ENCODE measurements around the gene HLF. TPM values are rescaled to one million over a fixed set of nuclear protein-coding genes. Genes with fewer than 3 reads are reported as not detected.

Gene HLF
- total and polyA plus RNA-seq, 4 donors = 2.0 to 12.4 (median 8.8) TPM

DNA sequence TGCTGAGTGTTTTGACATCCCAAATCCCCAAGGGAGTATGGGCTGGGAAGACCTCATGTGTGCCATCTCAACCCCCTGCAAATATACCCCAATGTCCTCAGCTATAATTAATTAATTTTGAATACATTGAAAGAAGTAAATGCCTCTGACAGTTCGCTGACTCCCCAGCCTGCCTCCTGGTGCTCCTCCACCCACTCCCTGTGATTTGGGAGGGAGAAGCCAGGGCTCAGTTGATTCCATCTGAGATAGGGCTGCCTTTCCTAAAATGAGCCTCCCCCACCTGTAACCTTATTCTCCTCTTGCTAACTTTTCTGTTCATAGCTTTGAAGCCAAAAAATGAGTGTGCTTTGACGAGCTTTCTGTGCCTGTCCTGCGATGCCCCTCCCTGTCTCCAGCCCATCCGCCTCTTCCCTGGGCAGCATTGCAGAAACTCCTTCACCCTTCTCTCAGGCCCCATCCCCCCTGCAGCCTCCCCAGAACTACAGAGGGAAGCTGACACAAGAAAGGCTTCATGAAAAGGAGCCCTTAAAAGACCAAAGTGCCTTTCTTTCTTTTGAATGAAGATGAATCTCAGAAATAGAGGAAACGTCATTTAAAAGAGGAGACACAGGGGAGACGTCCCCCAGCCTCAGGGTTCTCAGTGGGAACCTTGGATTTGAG, 70.3 kb downstream of the HLF start:
- 84 to 92% methylated on average over 6 of the region's 6 CpGs for WGBS, 2 donors
- Histone ChIP-seq H3K27me3 (ENCODE audit: control insufficient read depth in 1 of 2, insufficient read depth in 2 of 2, low read length in 1 of 2) (no peaks in the 10 kb centered on the region), H3K9me3 (ENCODE audit: control insufficient read depth, low read length) (no peaks in the 10 kb centered on the region), H3K4me1 (ENCODE audit: control insufficient read depth in 1 of 2, insufficient read depth in 2 of 2, low read length in 2 of 2) (no peaks in the 10 kb centered on the region), H3K4me3 (ENCODE audit: low read length in 2 of 2) (no peak overlapping the region), H3K36me3 (ENCODE audit: control insufficient read depth in 1 of 2, insufficient read depth in 2 of 2, low read length in 1 of 2) (no peaks in the 10 kb centered on the region), H3K27ac (ENCODE audit: low read depth in 1 of 2, low read length in 2 of 2) (no peak overlapping the region)
- intact Hi-C loops (cut with DNase I) = no loop called here
- no peak for ATAC-seq (ENCODE audit: low FRiP score)
- no peak for DNase-seq

DNA sequence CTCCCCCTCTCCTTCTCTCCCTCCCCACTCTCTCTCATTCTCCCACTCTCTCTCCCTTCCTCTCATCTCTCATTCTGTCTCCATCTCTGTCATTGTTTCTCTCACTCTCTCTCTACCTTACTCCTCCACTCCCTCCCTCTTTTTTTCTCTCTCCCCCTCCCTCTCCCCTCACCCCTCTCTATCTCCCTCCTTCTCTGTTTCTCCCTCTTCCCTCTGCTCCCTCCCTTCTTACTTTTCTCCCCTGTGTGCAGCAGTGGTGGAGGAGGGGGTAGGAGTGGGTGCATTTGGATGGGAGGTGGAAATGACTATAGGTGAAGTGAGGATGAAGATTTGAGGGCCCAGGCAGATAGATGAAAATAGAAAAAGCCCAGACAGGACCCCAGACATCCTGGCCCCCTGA, 70.9 kb downstream of the HLF start:
- no peak for ATAC-seq (ENCODE audit: low FRiP score)
- intact Hi-C loops (cut with DNase I) = no loop called here
- H3K27ac ChIP-seq (ENCODE audit: low read depth in 1 of 2, low read length in 2 of 2) = no peak overlapping the region
- H3K4me3 ChIP-seq (ENCODE audit: low read length in 2 of 2) = no peak overlapping the region
- H3K4me1 ChIP-seq (ENCODE audit: control insufficient read depth in 1 of 2, insufficient read depth in 2 of 2, low read length in 2 of 2) = no peaks in the 10 kb centered on the region
- H3K36me3 ChIP-seq (ENCODE audit: control insufficient read depth in 1 of 2, insufficient read depth in 2 of 2, low read length in 1 of 2) = no peaks in the 10 kb centered on the region
- H3K9me3 ChIP-seq (ENCODE audit: control insufficient read depth, low read length) = no peaks in the 10 kb centered on the region
- no peak for DNase-seq
- H3K27me3 ChIP-seq (ENCODE audit: control insufficient read depth in 1 of 2, insufficient read depth in 2 of 2, low read length in 1 of 2) = no peaks in the 10 kb centered on the region

DNA sequence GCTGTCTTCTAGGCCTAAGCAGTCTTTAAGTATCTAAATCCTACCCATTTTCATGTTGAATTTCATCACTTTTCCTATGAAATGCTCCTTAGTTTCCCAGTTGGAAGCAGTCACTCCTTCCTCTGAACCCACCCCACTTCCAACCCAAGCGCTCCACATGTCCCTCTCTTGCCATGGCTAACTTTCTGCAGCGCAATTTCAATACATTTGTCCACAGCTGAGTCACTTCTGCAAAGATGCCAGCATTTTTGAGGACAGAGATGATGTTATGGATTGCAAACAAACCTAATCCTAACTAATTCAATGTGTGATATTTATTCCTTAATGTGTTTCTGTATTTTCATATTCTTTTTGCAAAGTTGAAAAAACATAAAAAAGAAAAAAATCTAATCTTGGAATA, 71.7 kb downstream of the HLF start:
- Histone ChIP-seq H3K27me3 (ENCODE audit: control insufficient read depth in 1 of 2, insufficient read depth in 2 of 2, low read length in 1 of 2) (no peaks in the 10 kb centered on the region), H3K4me1 (ENCODE audit: control insufficient read depth in 1 of 2, insufficient read depth in 2 of 2, low read length in 2 of 2) (no peaks in the 10 kb centered on the region), H3K27ac (ENCODE audit: low read depth in 1 of 2, low read length in 2 of 2) (no peak overlapping the region), H3K9me3 (ENCODE audit: control insufficient read depth, low read length) (no peaks in the 10 kb centered on the region), H3K4me3 (ENCODE audit: low read length in 2 of 2) (no peak overlapping the region), H3K36me3 (ENCODE audit: control insufficient read depth in 1 of 2, insufficient read depth in 2 of 2, low read length in 1 of 2) (no peaks in the 10 kb centered on the region)
- WGBS, 2 donors = 97 to 98% methylated on average over 2 of the region's 2 CpGs
- ATAC-seq (ENCODE audit: low FRiP score) = no peak
- DNase-seq = no peak
- intact Hi-C loops (cut with DNase I) = no loop called here

- Histone ChIP-seq H3K27ac (ENCODE audit: low read depth in 1 of 2, low read length in 2 of 2) (no peak overlapping the region), H3K36me3 (ENCODE audit: control insufficient read depth in 1 of 2, insufficient read depth in 2 of 2, low read length in 1 of 2) (no peaks in the 10 kb centered on the region), H3K4me1 (ENCODE audit: control insufficient read depth in 1 of 2, insufficient read depth in 2 of 2, low read length in 2 of 2) (no peaks in the 10 kb centered on the region), H3K27me3 (ENCODE audit: control insufficient read depth in 1 of 2, insufficient read depth in 2 of 2, low read length in 1 of 2) (no peaks in the 10 kb centered on the region), H3K4me3 (ENCODE audit: low read length in 2 of 2) (no peak overlapping the region), H3K9me3 (ENCODE audit: control insufficient read depth, low read length) (no peaks in the 10 kb centered on the region)
- intact Hi-C loops (cut with DNase I) = loop anchor here in 1 of 2 donors (10.0 kb wide), 1 partner anchor 285 kb away; no protein-coding TSS in a partner anchor
- no peak for DNase-seq
- ATAC-seq (ENCODE audit: low FRiP score) = peak; percentile 40
- 21 to 36% methylated on average over 3 of the region's 3 CpGs for WGBS, 2 donors
Observed at GRCh38 chr17:55340176-55340575, 75.4 kb downstream of the HLF start.

DNA sequence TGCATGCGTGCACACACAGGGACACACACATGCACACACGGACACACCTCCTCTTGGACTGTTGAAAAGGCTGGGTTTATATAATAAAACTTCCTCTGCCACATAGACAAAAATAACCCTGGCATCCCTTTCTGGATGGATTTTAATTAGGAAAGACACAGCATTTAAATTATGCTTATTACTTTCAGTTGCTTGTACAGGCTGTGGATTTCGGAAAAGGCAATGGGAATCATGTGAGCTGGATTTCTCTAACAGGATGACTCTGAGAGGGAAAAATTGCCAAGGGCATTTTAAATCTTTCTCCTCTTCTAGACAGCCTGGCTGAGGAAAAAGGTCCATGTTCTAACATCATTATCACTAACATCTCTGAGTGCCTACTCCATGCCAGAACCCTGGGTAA, 75.9 kb downstream of the HLF start:
- intact Hi-C loops (cut with DNase I) = loop anchor here in 1 of 2 donors (10.0 kb wide), 1 partner anchor 286 kb away; no protein-coding TSS in a partner anchor
- Histone ChIP-seq H3K9me3 (ENCODE audit: control insufficient read depth, low read length) (no peaks in the 10 kb centered on the region), H3K27me3 (ENCODE audit: control insufficient read depth in 1 of 2, insufficient read depth in 2 of 2, low read length in 1 of 2) (no peaks in the 10 kb centered on the region), H3K4me1 (ENCODE audit: control insufficient read depth in 1 of 2, insufficient read depth in 2 of 2, low read length in 2 of 2) (no peaks in the 10 kb centered on the region), H3K4me3 (ENCODE audit: low read length in 2 of 2) (no peak overlapping the region), H3K27ac (ENCODE audit: low read depth in 1 of 2, low read length in 2 of 2) (no peak overlapping the region), H3K36me3 (ENCODE audit: control insufficient read depth in 1 of 2, insufficient read depth in 2 of 2, low read length in 1 of 2) (no peaks in the 10 kb centered on the region)
- DNase-seq = no peak
- WGBS, 2 donors = 74 to 76% methylated on average over 3 of the region's 3 CpGs
- peak; percentile 40 for ATAC-seq (ENCODE audit: low FRiP score)

- H3K27ac ChIP-seq (ENCODE audit: low read depth in 1 of 2, low read length in 2 of 2) = no peak overlapping the region
- H3K9me3 ChIP-seq (ENCODE audit: control insufficient read depth, low read length) = no peaks in the 10 kb centered on the region
- intact Hi-C loops (cut with DNase I) = loop anchor here in 1 of 2 donors (10.0 kb wide), 1 partner anchor 287 kb away; no protein-coding TSS in a partner anchor
- WGBS, 2 donors = 87 to 88% methylated on average over 5 of the region's 5 CpGs
- H3K4me1 ChIP-seq (ENCODE audit: control insufficient read depth in 1 of 2, insufficient read depth in 2 of 2, low read length in 2 of 2) = no peaks in the 10 kb centered on the region
- DNase-seq (no peak), ATAC-seq (ENCODE audit: low FRiP score) (no peak)
- H3K27me3 ChIP-seq (ENCODE audit: control insufficient read depth in 1 of 2, insufficient read depth in 2 of 2, low read length in 1 of 2) = no peaks in the 10 kb centered on the region
- no peak overlapping the region for H3K4me3 ChIP-seq (ENCODE audit: low read length in 2 of 2)
- no peaks in the 10 kb centered on the region for H3K36me3 ChIP-seq (ENCODE audit: control insufficient read depth in 1 of 2, insufficient read depth in 2 of 2, low read length in 1 of 2)
Observed at GRCh38 chr17:55341432-55341831, 76.7 kb downstream of the HLF start.

- 84 to 90% methylated on average over 6 of the region's 6 CpGs for WGBS, 2 donors
Observed at GRCh38 chr17:55342800-55343585, 78.2 kb downstream of the HLF start.

DNA sequence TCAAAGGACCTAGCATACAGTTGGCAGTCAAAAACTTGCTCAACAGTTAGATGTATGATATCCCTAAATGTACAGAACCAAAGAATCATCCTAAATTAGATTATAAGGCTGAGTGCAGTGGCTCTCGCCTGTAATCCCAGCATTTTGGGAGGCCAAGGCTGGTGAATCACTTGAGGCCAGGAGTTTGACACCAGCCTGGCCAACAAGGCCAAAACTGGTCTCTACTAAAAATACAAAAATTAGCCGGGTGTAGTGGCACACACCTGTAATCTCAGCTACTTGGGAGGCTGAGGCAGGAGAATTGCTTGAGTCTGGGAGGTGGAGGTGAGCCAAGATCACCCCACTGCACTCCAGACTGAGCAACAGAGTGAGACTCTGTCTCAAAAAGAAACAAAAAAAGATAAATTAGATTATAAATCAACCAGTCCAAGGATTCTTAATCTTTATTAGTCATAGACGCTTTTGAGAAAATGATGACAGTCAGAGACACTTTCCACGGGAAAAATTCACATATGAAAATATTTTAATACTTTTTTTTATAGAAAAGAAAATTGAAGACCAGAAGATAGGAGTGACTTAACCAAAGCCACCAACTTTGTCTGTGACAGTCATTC, 79.2 kb downstream of the HLF start:
- 83 to 85% methylated on average over 4 of the region's 4 CpGs for WGBS, 2 donors
- Histone ChIP-seq H3K36me3 (ENCODE audit: control insufficient read depth in 1 of 2, insufficient read depth in 2 of 2, low read length in 1 of 2) (no peaks in the 10 kb centered on the region), H3K9me3 (ENCODE audit: control insufficient read depth, low read length) (peaks cover 1% of the 10 kb centered on the region), H3K4me3 (ENCODE audit: low read length in 2 of 2) (no peak overlapping the region), H3K27me3 (ENCODE audit: control insufficient read depth in 1 of 2, insufficient read depth in 2 of 2, low read length in 1 of 2) (no peaks in the 10 kb centered on the region), H3K27ac (ENCODE audit: low read depth in 1 of 2, low read length in 2 of 2) (no peak overlapping the region), H3K4me1 (ENCODE audit: control insufficient read depth in 1 of 2, insufficient read depth in 2 of 2, low read length in 2 of 2) (no peaks in the 10 kb centered on the region)
- intact Hi-C loops (cut with DNase I) = loop anchor here in 1 of 2 donors (10.0 kb wide), 1 partner anchor 289 kb away; no protein-coding TSS in a partner anchor
- no peak for DNase-seq
- ATAC-seq (ENCODE audit: low FRiP score) = no peak

More at GRCh38 chr17:55342800-55343585, 78.2 kb downstream of the HLF start:
- Histone ChIP-seq H3K9me3 (ENCODE audit: control insufficient read depth, low read length) (peaks cover 1% of the 10 kb centered on the region), H3K27me3 (ENCODE audit: control insufficient read depth in 1 of 2, insufficient read depth in 2 of 2, low read length in 1 of 2) (no peaks in the 10 kb centered on the region), H3K4me1 (ENCODE audit: control insufficient read depth in 1 of 2, insufficient read depth in 2 of 2, low read length in 2 of 2) (no peaks in the 10 kb centered on the region), H3K27ac (ENCODE audit: low read depth in 1 of 2, low read length in 2 of 2) (no peak overlapping the region), H3K4me3 (ENCODE audit: low read length in 2 of 2) (no peak overlapping the region), H3K36me3 (ENCODE audit: control insufficient read depth in 1 of 2, insufficient read depth in 2 of 2, low read length in 1 of 2) (no peaks in the 10 kb centered on the region)
- ATAC-seq (ENCODE audit: low FRiP score) (no peak), DNase-seq (no peak)
- intact Hi-C loops (cut with DNase I) = loop anchor here in 1 of 2 donors (10.0 kb wide), 1 partner anchor 288 kb away; no protein-coding TSS in a partner anchor

All from aorta (tissue), 5 donors.